GM10266 (cell line): Measurements from ENCODE around the gene VWA2.

Source experiments
- DNase-seq: peaks from one replicate; pipeline ENCODE4 v3.0.0; 2012; ENCODE audit errors: extremely low spot score
- TF ChIP-seq, protein P1 (sequence below): IDR thresholded peaks from 2 replicates; pipeline ENCODE4 v1.5.1; 2012; ENCODE audit warnings: mild to moderate bottlenecking, low read depth; ENCODE audit not compliant: control insufficient read depth, insufficient read depth; ENCODE audit errors: missing control alignments

Gene VWA2

DNA sequence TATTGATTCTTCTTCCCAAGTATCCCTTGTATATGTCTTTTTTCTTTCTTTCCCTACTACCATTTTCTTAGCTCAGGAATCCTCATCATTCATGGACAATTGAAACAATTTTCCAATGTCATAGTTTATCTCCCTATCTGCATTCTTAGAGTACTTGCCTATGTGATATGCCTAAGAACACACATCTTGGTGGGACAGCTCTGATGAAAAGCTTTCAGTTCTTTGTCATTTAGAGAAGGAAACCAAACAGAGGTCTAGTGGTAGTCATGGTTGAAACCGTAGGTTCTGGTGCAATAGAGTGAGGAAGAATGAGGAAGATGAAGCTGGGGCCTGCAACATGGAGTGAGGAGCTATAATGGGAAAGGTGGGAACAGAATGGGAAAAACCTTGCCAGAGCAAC lies 31.7 kb upstream of the VWA2 start:
- TF ChIP-seq, protein P1, sequence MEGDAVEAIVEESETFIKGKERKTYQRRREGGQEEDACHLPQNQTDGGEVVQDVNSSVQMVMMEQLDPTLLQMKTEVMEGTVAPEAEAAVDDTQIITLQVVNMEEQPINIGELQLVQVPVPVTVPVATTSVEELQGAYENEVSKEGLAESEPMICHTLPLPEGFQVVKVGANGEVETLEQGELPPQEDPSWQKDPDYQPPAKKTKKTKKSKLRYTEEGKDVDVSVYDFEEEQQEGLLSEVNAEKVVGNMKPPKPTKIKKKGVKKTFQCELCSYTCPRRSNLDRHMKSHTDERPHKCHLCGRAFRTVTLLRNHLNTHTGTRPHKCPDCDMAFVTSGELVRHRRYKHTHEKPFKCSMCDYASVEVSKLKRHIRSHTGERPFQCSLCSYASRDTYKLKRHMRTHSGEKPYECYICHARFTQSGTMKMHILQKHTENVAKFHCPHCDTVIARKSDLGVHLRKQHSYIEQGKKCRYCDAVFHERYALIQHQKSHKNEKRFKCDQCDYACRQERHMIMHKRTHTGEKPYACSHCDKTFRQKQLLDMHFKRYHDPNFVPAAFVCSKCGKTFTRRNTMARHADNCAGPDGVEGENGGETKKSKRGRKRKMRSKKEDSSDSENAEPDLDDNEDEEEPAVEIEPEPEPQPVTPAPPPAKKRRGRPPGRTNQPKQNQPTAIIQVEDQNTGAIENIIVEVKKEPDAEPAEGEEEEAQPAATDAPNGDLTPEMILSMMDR, result no peak

DNA sequence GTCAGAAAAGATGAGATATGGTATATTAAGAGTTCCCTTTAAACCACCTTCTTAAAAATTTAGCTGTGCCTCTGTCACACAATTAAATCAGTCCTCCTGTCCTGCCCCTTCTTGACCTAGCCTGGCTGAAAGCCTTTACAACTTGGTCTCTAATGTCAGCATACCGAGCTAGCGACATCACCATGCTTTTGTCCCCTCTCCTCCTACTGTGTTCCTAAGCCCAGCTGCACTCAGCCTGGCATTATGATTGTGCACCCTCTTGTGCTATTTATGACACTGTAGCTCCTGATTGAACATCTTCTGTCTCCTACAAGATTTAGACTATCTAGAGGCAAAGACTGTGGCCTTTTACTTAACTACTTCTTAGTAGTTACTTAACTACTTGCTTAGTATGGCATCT lies 30.7 kb upstream of the VWA2 start:
- DNase-seq, result no peak
- TF ChIP-seq, protein P1, result no peak

More for the DNA sequence above, 31.7 kb upstream of the VWA2 start:
- DNase-seq, result no peak

DNA sequence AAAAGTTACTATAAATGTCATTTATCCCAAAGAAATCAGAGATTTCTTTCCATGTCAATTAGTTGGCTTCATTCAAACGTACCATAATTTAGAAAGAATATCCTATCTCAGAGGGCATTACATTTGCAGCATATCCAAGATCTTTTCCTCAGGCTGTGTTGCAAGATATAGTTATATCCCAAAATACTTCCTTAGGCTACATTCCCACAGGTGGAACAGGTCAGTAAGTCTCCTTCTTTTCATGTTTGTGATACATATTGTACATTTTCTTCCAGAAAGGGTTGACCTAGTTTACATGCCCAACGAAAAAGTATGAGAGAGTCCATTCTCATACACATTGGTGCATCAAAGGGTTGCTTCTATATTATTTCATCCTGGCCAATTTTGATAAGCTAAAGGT lies 26.9 kb upstream of the VWA2 start:
- no peak for DNase-seq
- TF ChIP-seq, protein P1, result no peak

DNA sequence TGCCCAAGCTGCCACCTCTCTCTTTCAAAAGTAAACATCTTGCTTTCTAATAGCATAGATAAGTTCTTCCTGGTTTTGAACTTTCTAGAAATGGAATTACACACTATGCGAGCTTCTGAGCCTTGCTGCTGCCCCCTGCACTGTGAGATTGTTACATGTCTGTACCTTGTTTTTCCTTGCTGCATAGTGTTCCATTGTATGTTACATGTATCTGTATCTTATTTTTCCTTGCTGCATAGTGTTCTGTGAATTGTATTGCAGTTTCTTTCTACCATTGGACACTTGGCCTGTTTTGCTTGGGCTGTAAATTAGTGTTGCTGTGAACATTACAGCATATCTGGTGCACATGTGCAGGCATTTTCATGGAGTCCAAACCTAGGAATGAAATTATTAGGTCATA lies 24.0 kb upstream of the VWA2 start:
- DNase-seq, result no peak
- TF ChIP-seq, protein P1, result no peak

DNA sequence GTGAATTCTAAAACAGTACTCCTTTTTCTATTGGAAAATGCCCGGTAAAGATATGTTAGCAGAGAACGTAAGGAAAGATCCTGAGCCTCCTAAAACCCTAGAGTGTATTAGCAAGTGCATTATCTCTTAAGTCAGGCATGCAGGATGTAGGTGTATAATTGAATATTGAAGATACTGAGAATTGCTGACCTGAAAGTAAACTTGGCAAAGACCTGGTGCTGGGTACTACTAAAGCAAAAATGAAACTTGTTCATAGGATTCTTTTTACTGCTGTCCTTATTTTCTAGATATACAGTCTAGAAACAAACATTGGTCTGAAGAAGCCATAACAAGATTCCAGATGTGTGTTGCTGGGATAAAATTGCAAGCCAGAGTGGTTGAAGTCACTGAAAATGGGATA lies 18.8 kb upstream of the VWA2 start:
- DNase-seq, result no peak
- TF ChIP-seq, protein P1, result no peak

DNA sequence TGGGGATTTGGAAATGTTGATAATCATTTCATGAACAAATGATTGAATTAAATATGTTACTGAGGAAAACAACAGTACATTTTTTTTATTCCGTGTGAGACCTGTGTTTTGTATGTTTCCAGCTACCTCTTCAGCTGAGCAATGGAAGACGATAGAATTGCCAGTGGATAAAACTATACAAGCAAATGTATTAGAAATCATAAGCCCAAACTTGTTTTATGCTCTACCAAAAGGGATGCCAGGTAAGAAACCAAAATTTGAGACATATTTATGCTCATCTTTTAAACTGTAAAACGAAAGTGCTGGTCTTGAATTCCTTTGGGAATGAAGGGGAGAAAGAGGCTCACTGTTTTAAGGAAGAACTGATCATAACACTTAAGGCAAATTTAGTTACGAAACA lies 17.8 kb upstream of the VWA2 start:
- TF ChIP-seq, protein P1, result no peak
- no peak for DNase-seq

DNA sequence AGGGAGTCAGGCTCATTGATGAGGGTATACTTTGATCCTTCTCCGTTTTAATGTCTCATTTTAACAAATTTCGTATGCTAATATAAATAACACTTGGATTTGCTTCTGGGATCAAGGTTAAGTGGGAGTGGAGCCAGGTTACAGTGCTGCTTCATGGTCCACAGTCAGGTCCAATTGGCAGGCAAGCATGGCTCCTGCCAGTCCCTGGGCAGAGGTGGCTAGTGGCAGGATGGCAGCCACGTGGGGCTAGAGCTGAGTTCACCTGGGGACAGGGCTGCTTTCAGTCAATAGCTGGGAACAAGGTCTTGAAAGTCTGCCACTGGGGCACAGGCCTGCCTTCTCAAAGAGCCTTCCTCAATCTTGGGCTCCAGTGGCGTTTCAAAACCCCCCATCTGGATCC lies 16.0 kb upstream of the VWA2 start:
- TF ChIP-seq, protein P1, result no peak
- no peak for DNase-seq
